Gastroesophageal sphincter (tissue), 3 donors: ENCODE measurements around the gene GPATCH2L.

Experiments used
- CTCF ChIP-seq, 4 experiments: fragments of 200-600 bp in 2 of 4; fragments of 450-650 bp in 2 of 4; sonication (generic) in 1 of 4; IDR thresholded peaks; one replicate each; pipeline ENCODE4 v1.5.1; 2017 to 2019; ENCODE audit warnings: antibody characterized with exemption in 4 of 4, mild to moderate bottlenecking in 2 of 4, moderate library complexity in 2 of 4
- EP300 ChIP-seq: sonication (generic); formaldehyde crosslinking; IDR thresholded peaks from one replicate; pipeline ENCODE4 v1.6.1; 2017; ENCODE audit warnings: antibody characterized with exemption, mild to moderate bottlenecking
- POLR2A ChIP-seq, 2 donors: fragments of 450-650 bp; IDR thresholded peaks; one replicate each; pipeline ENCODE4 v1.6.1; 2017; ENCODE audit warnings: antibody characterized with exemption in 2 of 2, mild to moderate bottlenecking in 2 of 2, moderate library complexity in 1 of 2
- POLR2AphosphoS5 ChIP-seq: sonication (generic); formaldehyde crosslinking; IDR thresholded peaks from one replicate; pipeline ENCODE4 v1.6.1; 2017; ENCODE audit warnings: antibody characterized with exemption

GRCh38 chr14:76123426-76124225, 28.1 kb upstream of the GPATCH2L start:
- TF ChIP-seq CTCF (IDR thresholded peaks at IDR 0.05), result no peak
- no peak for TF ChIP-seq POLR2A (IDR thresholded peaks at IDR 0.05)
- TF ChIP-seq EP300, result no peak
- no peak for TF ChIP-seq POLR2AphosphoS5
